Measurements from ENCODE around the gene FGFRL1.

Gene FGFRL1

DNA sequence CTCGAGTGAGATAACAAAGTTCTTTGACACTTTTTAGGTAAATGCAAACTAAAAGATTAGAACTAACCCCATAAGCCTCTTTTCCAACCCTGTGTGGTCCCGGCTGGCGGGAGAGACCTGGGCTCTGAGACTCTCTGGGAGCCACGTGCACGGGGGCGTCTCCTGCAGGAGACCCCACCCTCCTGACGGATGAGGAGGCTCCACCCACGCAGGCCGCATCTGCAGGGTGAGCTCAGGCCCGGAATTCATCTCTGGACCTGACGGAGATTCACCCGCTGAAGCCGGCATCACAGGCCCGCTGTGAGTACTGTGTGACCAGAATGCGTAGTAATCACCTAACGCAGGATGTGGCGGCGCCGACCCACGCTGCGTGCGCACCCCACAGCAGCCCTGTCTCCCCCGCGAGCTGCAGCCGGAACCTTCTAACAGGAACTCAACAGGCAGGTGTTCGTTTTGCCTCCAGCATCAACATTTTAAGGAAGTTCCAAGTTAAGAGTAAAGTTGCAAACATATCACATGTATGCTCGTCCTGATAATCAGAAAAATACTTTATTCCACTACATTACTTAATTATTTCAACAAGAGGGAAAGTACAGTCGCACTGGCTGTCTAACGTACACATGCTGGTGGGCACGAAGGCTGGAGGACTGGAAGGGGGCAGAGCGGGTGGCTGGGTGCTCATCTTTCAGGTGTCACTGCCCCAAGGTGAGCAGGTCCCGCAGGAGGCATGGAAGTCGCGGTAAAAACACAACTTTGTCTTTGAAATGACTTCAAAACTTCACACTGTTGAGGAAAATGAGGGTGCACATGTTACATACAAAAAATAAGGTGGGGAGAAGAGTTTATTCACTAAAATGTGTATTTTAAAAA lies 44.5 kb downstream of the FGFRL1 start:
- H3K4me2 ChIP-seq (ENCODE audit: low read length) = peak overlapping the region; percentile 75
- H3K36me3 ChIP-seq (ENCODE audit: control insufficient read depth, low read length) = no peaks in the 10 kb centered on the region
- no peaks in the 10 kb centered on the region for H3F3A ChIP-seq (ENCODE audit: control insufficient read depth, insufficient read depth)
- H3K9me3 ChIP-seq (ENCODE audit: control insufficient read depth, insufficient read depth, low read length) = no peaks in the 10 kb centered on the region
- no peak for TF ChIP-seq EZH2phosphoT487 (IDR thresholded peaks at IDR 0.05; ENCODE audit: borderline replicate concordance, low read length)
- TF ChIP-seq, protein P1, sequence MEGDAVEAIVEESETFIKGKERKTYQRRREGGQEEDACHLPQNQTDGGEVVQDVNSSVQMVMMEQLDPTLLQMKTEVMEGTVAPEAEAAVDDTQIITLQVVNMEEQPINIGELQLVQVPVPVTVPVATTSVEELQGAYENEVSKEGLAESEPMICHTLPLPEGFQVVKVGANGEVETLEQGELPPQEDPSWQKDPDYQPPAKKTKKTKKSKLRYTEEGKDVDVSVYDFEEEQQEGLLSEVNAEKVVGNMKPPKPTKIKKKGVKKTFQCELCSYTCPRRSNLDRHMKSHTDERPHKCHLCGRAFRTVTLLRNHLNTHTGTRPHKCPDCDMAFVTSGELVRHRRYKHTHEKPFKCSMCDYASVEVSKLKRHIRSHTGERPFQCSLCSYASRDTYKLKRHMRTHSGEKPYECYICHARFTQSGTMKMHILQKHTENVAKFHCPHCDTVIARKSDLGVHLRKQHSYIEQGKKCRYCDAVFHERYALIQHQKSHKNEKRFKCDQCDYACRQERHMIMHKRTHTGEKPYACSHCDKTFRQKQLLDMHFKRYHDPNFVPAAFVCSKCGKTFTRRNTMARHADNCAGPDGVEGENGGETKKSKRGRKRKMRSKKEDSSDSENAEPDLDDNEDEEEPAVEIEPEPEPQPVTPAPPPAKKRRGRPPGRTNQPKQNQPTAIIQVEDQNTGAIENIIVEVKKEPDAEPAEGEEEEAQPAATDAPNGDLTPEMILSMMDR (IDR thresholded peaks at IDR 0.05; ENCODE audit: low read depth, low read length, poor library complexity, severe bottlenecking) = no peak
- peak overlapping the region; percentile 61 for H3K4me3 ChIP-seq (ENCODE audit: low read length)
- no peaks in the 10 kb centered on the region for H3K79me2 ChIP-seq (ENCODE audit: control insufficient read depth, low read length)
- H4K20me1 ChIP-seq (ENCODE audit: control insufficient read depth, insufficient read depth, low read depth, low read length) = no peaks in the 10 kb centered on the region
- peak overlapping the region; percentile 31; the same call in 1 of the 2 replicates for H3K27ac ChIP-seq (ENCODE audit: low read depth, low read length)
- H3K9me2 ChIP-seq (replicated peaks; ENCODE audit: control insufficient read depth, low read length) = no peaks in the 10 kb centered on the region
- H3K27me3 ChIP-seq (ENCODE audit: control insufficient read depth, low read length) = peaks cover 7% of the 10 kb centered on the region; the same call in 1 of the 2 replicates
- peaks cover 16% of the 10 kb centered on the region for H3K4me1 ChIP-seq (ENCODE audit: control insufficient read depth, low read length)

DNA sequence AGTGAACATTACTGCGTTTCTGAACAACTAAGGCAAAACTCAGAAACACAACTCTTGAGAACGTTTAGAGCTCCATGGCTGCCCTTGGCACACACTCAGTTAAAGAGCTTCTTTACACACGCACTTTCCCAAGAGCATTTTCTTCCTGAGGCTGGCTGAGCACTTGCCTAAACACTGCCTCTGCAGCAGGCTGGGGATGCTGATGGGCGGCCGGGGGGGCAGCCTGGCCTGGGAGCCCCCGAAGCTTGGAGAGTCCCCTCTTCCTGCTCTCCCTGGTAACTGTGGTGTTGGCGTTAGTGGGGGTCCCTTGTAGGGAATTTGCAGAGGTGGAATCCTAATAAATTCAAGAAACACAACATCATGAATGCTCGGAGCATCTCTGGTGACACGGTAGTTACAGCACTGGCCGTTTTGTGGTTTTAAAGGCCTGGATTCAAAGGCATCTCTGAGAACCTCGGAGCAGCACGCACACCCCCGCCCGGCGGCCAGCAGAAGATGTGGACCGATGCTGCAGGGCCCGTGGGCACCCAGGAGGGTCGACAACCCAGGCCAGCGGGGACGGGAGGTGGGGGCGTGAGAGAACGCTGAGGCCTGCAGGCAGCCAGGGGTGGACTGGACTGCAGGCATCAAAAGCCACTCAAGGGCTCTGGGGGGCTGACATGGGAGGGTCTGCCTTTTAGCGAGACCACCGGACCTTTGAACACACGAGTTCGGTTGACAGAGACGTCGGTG lies 45.4 kb downstream of the FGFRL1 start:
- H4K20me1 ChIP-seq (ENCODE audit: control insufficient read depth, insufficient read depth, low read depth, low read length) = no peaks in the 10 kb centered on the region
- H3K36me3 ChIP-seq (ENCODE audit: control insufficient read depth, low read length) = no peaks in the 10 kb centered on the region
- H3K9me2 ChIP-seq (replicated peaks; ENCODE audit: control insufficient read depth, low read length) = no peaks in the 10 kb centered on the region
- peaks cover 16% of the 10 kb centered on the region for H3K4me1 ChIP-seq (ENCODE audit: control insufficient read depth, low read length)
- H3K4me2 ChIP-seq (ENCODE audit: low read length) = peak overlapping the region; percentile 75
- H3F3A ChIP-seq (ENCODE audit: control insufficient read depth, insufficient read depth) = no peaks in the 10 kb centered on the region
- H3K4me3 ChIP-seq (ENCODE audit: low read length) = no peak overlapping the region; the same call in 1 of the 2 replicates
- peaks cover 8% of the 10 kb centered on the region; the same call in 1 of the 2 replicates for H3K27me3 ChIP-seq (ENCODE audit: control insufficient read depth, low read length)
- no peaks in the 10 kb centered on the region for H3K9me3 ChIP-seq (ENCODE audit: control insufficient read depth, insufficient read depth, low read length)
- TF ChIP-seq, protein P1 (IDR thresholded peaks at IDR 0.05; ENCODE audit: low read depth, low read length, poor library complexity, severe bottlenecking) = no peak
- no peak for TF ChIP-seq EZH2phosphoT487 (IDR thresholded peaks at IDR 0.05; ENCODE audit: borderline replicate concordance, low read length)
- no peaks in the 10 kb centered on the region for H3K79me2 ChIP-seq (ENCODE audit: control insufficient read depth, low read length)
- H3K27ac ChIP-seq (ENCODE audit: low read depth, low read length) = no peak overlapping the region

DNA sequence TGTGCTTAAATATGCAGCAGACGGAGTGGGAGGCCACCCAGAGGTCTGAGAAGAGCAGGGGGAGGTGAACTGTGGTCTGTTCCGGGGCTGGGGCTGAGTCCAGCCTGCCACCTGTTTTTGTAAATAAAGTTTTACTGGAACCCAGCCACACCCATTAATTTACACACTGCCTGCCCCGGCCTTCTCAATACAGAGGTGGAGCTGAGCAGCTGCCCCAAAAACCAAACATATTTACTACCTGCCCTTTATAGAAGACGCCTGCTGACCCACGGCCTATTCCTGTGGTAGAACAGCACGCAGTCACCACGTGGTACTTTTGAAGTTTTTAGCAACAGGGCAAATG lies 45.9 kb downstream of the FGFRL1 start:
- Histone ChIP-seq H3K4me2 (ENCODE audit: low read length) (no peak overlapping the region), H3K79me2 (ENCODE audit: control insufficient read depth, low read length) (no peaks in the 10 kb centered on the region), H4K20me1 (ENCODE audit: control insufficient read depth, insufficient read depth, low read depth, low read length) (no peaks in the 10 kb centered on the region), H3K27ac (ENCODE audit: low read depth, low read length) (no peak overlapping the region), H3K9me3 (ENCODE audit: control insufficient read depth, insufficient read depth, low read length) (no peaks in the 10 kb centered on the region), H3K9me2 (replicated peaks; ENCODE audit: control insufficient read depth, low read length) (no peaks in the 10 kb centered on the region), H3K27me3 (ENCODE audit: control insufficient read depth, low read length) (peaks cover 11% of the 10 kb centered on the region; the same call in 1 of the 2 replicates), H3F3A (ENCODE audit: control insufficient read depth, insufficient read depth) (no peaks in the 10 kb centered on the region), H3K4me1 (ENCODE audit: control insufficient read depth, low read length) (peaks cover 16% of the 10 kb centered on the region), H3K36me3 (ENCODE audit: control insufficient read depth, low read length) (no peaks in the 10 kb centered on the region), H3K4me3 (ENCODE audit: low read length) (no peak overlapping the region)
- no peak for TF ChIP-seq EZH2phosphoT487 (IDR thresholded peaks at IDR 0.05; ENCODE audit: borderline replicate concordance, low read length)
- TF ChIP-seq, protein P1 (IDR thresholded peaks at IDR 0.05; ENCODE audit: low read depth, low read length, poor library complexity, severe bottlenecking) = no peak
